Measurements from ENCODE around the gene SCRT2. TPM values are rescaled to one million over a fixed set of nuclear protein-coding genes. Genes with fewer than 3 reads are reported as not detected.

The SCRT2 gene
- total RNA-seq (2021; fragmentation: NEBNext Ultra II Directional; extraction: Animal tissue kit (Norgen Biotek cat#: 25700)) (0.27 and 0.34 TPM in 2 replicates), polyA plus RNA-seq (2011; rRNA removed) (0.12 and 0.14 TPM in 2 replicates), polyA minus RNA-seq (2011; rRNA and poly(A)+ RNA removed) (0.05 and 0.06 TPM in 2 replicates)
- polyA plus RNA-seq (2011; cell fraction: cytosol; rRNA removed), result 0.05 TPM
- 0.57 TPM for polyA plus RNA-seq (2011; cell fraction: nucleus; rRNA removed)
- 0.21 to 0.36 TPM (median 0.32 TPM) in 4 replicates for polyA plus RNA-seq (2012, experiment 1 of 2)
- 0.25 TPM for polyA plus RNA-seq (2012, experiment 2 of 2)
- polyA plus RNA-seq (2013, experiment 1 of 2), result 0.59 TPM
- polyA plus RNA-seq (2013, experiment 2 of 2), result 0.55 TPM
- 0.44 TPM for polyA minus RNA-seq (2011; cell fraction: cytosol; rRNA and poly(A)+ RNA removed)
- polyA minus RNA-seq (2011; cell fraction: nucleus; rRNA and poly(A)+ RNA removed), result 0.30 TPM
- long read RNA-seq, experiment 1, result 0 reads
- long read RNA-seq, experiment 2, partial matches to known transcripts, result 0 of 1 reads
- long read RNA-seq, experiment 2, other reads (novel, unspliced or antisense), result 1 of 1 reads

- H3K23me2 ChIP-seq (ENCODE audit: low read depth, low read length), result peaks cover 13% of the 10 kb centered on the region; the same call in 1 of the 2 replicates
- peak within 1 kb of the TSS; percentile 56; the same call in 1 of the 2 replicates for H2BK5ac ChIP-seq (ENCODE audit: low read depth, low read length)
- peak within 1 kb of the TSS in 2 of 4 experiments; percentile 17 to 25; a peak in 2 of 7 replicates for H3K9ac ChIP-seq (replicated peaks in 1 of 4; ENCODE audit: extremely low read depth in 1 of 4, low read depth in 3 of 4, low read length in 3 of 4)
- DNase-seq (ENCODE audit: low read depth in 1 of 2, low spot score in 2 of 2) (peak in 1 of 2 experiments; percentile 91), FAIRE-seq (no peak)
- 1% methylated on average over 39 of the region's 69 CpGs; no CpG with 5 or more reads in 1 of the 2 experiments for whole genome bisulfite sequencing, 2 experiments (ENCODE audit: extremely low coverage in 1 of 2, insufficient coverage in 1 of 2, insufficient read length in 1 of 2, insufficient replicate concordance in 2 of 2, low coverage in 1 of 2, low lambda C conversion rate in 2 of 2, missing lambda C conversion rate in 1 of 2)
- H3K4me2 ChIP-seq (ENCODE audit: insufficient read depth in 1 of 2, low read depth in 2 of 2, low read length in 2 of 2), result peak within 1 kb of the TSS; percentile 96 to 99
- H3K18ac ChIP-seq (ENCODE audit: extremely low read depth, low read length), result peak within 1 kb of the TSS; percentile 48; the same call in 1 of the 2 replicates
- H2BK12ac ChIP-seq (ENCODE audit: low read depth, low read length), result peak within 1 kb of the TSS; percentile 33; the same call in 1 of the 2 replicates
- H3K79me2 ChIP-seq (ENCODE audit: control insufficient read depth in 1 of 2, insufficient read depth in 2 of 2, low read length in 2 of 2), result no peaks in the 10 kb centered on the region
- no peak within 1 kb of the TSS for H2BK120ac ChIP-seq (replicated peaks; ENCODE audit: low read depth, low read length)
- no peak within 1 kb of the TSS for H3K27ac ChIP-seq (ENCODE audit: low read depth, low read length)
- H3K9me3 ChIP-seq (ENCODE audit: insufficient read depth in 2 of 2, low read depth in 1 of 2, low read length in 1 of 2), result no peaks in the 10 kb centered on the region
- no peak within 1 kb of the TSS for H3K4ac ChIP-seq (replicated peaks; ENCODE audit: insufficient read length, low read depth, low read length)
- peaks cover 0 to 13% (median 7%) of the 10 kb centered on the region in 4 experiments; a peak in 5 of 7 replicates for H3K4me1 ChIP-seq (replicated peaks in 1 of 4; ENCODE audit: control insufficient read depth in 3 of 4, insufficient read depth in 4 of 4, low read length in 3 of 4)
- no peak within 1 kb of the TSS for H4K5ac ChIP-seq (ENCODE audit: insufficient read length, low read depth, low read length)
- no peaks in the 10 kb centered on the region for H3K36me3 ChIP-seq (ENCODE audit: control insufficient read depth in 2 of 4, insufficient read depth in 4 of 4, low read length in 3 of 4)
- H3K56ac ChIP-seq (replicated peaks; ENCODE audit: insufficient read length, low read depth, low read length), result no peak within 1 kb of the TSS
- POLR2A ChIA-PET (ENCODE audit: partially characterized antibody), result interaction anchor here (0.7 to 1.6 kb wide), 5 partner anchors 8 to 34 kb away, joined by 3 to 6 read pairs (median 3); no protein-coding TSS in a partner anchor
- H2BK20ac ChIP-seq (ENCODE audit: low read length), result 0 out of 2 replicates have a peak within 1 kb of the TSS, but pooled peaks have one; percentile 10
- H2AFZ ChIP-seq (ENCODE audit: low read length), result peak within 1 kb of the TSS; percentile 67
- no peaks in the 10 kb centered on the region for H4K20me1 ChIP-seq (replicated peaks in 1 of 2; ENCODE audit: control insufficient read depth in 1 of 2, insufficient read depth in 2 of 2, low read length in 2 of 2)
- no peak within 1 kb of the TSS for H3K14ac ChIP-seq (ENCODE audit: insufficient read length)
- H3K27me3 ChIP-seq (replicated peaks in 1 of 4; ENCODE audit: control insufficient read depth in 3 of 4, extremely low read depth in 1 of 4, insufficient read depth in 3 of 4, low read length in 3 of 4), result peaks cover 3 to 38% (median 32%) of the 10 kb centered on the region in 4 experiments
- CTCF ChIA-PET (ENCODE audit: partially characterized antibody), result interaction anchor here (0.6 to 14.1 kb wide), 9 partner anchors 10 to 64 kb away, joined by 3 to 116 read pairs (median 7); no protein-coding TSS in a partner anchor
- H4K8ac ChIP-seq (ENCODE audit: extremely low read depth, insufficient read depth, low read length), result peak within 1 kb of the TSS; percentile 90
- H3K23ac ChIP-seq (ENCODE audit: insufficient read length), result no peak within 1 kb of the TSS
- no peak within 1 kb of the TSS for H2AK5ac ChIP-seq (ENCODE audit: low read depth, low read length)
- no peak within 1 kb of the TSS for H2BK15ac ChIP-seq (ENCODE audit: low read length)
- peak within 1 kb of the TSS; percentile 48 to 92 (median 58) for H3K4me3 ChIP-seq (ENCODE audit: extremely low read depth in 1 of 4, insufficient read depth in 2 of 4, low read depth in 3 of 4, low read length in 4 of 4)
- no peaks in the 10 kb centered on the region for H3K79me1 ChIP-seq (ENCODE audit: low read depth, low read length)
- no peak within 1 kb of the TSS for H4K91ac ChIP-seq (replicated peaks; ENCODE audit: insufficient read length, low read length)
- TF ChIP-seq NANOG (IDR thresholded peaks at IDR 0.05; ENCODE audit: insufficient read depth, low read depth, low read length, poor library complexity, severe bottlenecking) (no peak), CHD1 (IDR thresholded peaks at IDR 0.05; ENCODE audit: low read depth, low read length) (no peak), BACH1 (IDR thresholded peaks at IDR 0.05; ENCODE audit: low read length) (peak; percentile 84), BCL11A (IDR thresholded peaks at IDR 0.05; ENCODE audit: low read depth in 2 of 2, low read length in 2 of 2) (no peak), KDM4A (IDR thresholded peaks at IDR 0.05; ENCODE audit: low read depth, low read length, severe bottlenecking) (no peak), SUZ12 (IDR thresholded peaks at IDR 0.05; ENCODE audit: low read length) (peak; percentile 15), SP4 (IDR thresholded peaks at IDR 0.05; ENCODE audit: low read length) (no peak), E2F6 (IDR thresholded peaks at IDR 0.05) (no peak)
Measured at GRCh38 chr20:675453-676314, at the start of gene SCRT2. TSS of gene SCRT2 (minus strand) at chr20:675802. CDS start at chr20:675601, 201 bp downstream.
